HG02840 (cell line): ENCODE results near the gene VPREB3.

Source experiments
- ATAC-seq: cut with Tn5 transposase; IDR thresholded peaks from one replicate; pipeline ENCODE4 v1.9.1; 2021; ENCODE audit warnings: mild to moderate bottlenecking, moderate library complexity, moderate number of reproducible peaks; ENCODE audit not compliant: unreplicated experiment, low FRiP score

VPREB3 gene

GRCh38 chr22:23783265-23784150 is 29.3 kb upstream of the VPREB3 start:
- ATAC-seq, result no peak

GRCh38 chr22:23782703-23783102 is 28.5 kb upstream of the VPREB3 start:
- ATAC-seq, result no peak

DNA sequence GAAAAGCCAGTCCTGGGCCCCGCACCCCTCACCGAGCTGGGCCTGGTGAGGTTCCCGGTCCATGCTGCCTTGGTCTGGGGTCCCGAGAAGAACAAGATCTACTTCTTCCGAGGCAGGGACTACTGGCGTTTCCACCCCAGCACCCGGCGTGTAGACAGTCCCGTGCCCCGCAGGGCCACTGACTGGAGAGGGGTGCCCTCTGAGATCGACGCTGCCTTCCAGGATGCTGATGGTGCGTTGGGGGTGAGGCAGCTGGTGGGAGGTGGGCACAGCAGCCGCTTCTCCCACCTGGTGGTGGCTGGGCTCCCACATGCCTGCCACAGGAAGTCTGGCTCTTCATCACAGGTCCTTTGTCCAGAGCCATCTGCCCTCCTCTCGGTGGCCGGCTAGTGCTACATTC is 28.0 kb upstream of the VPREB3 start:
- ATAC-seq, result no peak

DNA sequence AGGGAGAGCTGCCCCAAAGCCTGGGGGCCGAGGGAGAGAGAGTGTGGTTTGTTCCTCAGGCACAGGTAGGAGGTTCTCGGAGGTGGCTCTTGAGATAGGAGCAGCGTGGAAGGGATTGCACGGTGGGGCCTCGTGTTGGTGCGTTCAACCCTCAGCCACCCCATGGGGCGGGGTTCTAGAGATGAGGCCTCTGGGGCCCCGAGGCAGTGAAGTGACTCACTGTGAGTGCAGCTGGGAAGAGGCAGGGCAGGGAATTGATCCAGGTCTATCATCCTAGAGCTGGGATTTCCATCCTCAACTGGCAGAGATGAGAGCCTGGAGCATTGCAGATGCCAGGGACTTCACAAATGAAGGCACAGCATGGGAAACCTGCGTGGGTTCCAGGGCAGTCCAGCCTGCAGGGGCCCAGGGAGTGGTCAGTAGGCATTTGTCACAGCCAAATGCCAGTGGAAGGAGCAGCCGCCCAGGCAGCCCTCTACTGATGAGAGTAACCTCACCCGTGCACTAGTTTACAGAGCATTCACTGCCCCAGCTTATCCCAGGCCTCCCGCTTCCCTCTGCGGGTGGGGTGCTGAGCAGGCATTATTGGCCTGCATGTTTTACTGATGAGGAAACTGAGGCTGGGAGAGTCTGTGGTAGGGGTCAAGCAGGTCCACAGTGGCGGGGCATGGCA is 27.4 kb upstream of the VPREB3 start:
- ATAC-seq, result no peak

GRCh38 chr22:23781065-23781464 is 26.8 kb upstream of the VPREB3 start:
- ATAC-seq, result no peak

DNA sequence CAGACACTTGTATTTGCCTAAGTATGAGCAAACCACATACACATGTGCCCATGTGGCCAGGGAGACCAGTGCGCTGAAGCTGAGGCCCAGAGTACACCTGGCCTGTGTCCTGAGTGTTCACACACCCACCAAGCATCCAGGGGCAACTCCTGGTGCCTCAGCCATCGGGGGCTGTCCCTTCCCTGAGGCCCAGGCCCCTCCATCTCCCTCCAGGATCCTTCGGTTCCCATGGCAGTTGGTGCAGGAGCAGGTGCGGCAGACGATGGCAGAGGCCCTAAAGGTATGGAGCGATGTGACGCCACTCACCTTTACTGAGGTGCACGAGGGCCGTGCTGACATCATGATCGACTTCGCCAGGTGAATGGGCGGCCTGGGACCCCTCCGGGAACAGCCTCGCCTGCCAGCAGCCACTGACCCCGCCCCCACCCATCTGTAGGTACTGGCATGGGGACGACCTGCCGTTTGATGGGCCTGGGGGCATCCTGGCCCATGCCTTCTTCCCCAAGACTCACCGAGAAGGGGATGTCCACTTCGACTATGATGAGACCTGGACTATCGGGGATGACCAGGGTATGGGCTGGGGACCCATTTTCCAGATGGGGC is 26.0 kb upstream of the VPREB3 start:
- ATAC-seq, result no peak

GRCh38 chr22:23779731-23780130 is 25.5 kb upstream of the VPREB3 start:
- no peak for ATAC-seq

GRCh38 chr22:23779083-23779482 is 24.9 kb upstream of the VPREB3 start:
- no peak for ATAC-seq

GRCh38 chr22:23778577-23778900 is 24.3 kb upstream of the VPREB3 start:
- ATAC-seq, result no peak

DNA sequence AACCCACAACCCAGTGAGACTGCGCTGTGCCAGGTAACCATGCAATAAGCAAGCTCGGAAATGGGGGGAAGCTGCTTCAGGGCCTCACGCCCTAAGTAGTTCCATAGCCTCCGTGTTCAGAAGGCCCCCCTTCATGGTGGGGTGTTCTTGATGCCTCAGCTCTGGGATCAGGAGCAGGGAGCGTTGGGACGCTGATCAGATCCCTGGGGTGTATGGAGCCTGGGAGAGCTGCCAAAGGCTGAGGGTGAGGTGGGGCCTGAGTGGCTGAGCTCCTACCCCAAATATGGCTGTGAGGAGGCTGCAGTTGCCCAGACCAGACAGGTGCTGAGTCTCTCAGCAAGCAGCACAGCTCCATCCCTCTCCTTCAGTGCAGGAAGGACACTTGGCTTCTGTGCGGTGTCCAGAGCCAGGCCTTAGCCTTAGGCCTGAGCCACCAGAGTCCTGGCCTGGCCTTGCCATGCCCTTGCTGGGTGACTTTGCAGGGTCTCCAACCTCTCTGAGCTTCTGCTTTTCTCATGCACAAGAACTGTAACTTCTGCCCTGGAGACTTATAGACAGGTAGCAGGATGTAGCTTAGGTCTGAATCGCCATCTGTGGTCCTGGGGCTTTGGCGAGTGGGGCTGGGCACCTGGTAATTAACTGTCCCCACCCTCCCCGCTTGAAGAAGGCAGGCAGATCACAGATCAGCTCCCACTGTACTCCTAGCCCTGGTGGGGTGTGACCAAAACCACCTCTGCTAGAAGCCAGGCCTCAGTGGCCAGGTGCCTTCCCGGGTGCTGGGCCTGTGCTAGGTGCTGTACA is 23.8 kb upstream of the VPREB3 start:
- no peak for ATAC-seq

DNA sequence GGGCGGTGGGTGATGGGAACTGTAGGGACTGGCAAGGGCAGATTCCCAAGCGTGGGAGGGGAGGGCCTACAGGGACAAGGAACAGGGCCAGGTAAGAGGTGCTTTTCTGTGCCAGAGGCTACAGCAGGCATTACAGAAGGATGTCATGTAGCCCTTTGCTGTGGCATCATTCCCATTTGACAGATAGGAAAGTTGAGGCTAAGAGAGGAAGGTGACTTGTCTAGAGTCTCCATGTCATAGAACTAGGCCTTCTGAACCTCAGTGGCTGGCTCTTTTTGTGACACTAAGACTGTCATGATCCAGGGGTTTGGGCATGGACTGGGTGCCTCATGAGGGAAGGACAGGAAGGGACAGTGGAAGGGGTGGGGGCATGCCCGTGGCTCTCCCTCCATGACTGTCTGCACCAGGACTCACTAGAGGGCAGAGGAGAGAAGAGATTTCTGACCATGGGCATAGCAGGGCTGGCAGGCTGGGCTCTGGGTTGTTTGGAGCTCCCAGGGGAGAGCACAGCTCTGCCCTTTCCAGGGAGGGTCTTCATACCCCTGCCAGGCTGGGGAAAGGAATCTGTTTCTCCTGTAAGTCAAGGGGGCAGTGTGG is 21.7 kb upstream of the VPREB3 start:
- no peak for ATAC-seq

DNA sequence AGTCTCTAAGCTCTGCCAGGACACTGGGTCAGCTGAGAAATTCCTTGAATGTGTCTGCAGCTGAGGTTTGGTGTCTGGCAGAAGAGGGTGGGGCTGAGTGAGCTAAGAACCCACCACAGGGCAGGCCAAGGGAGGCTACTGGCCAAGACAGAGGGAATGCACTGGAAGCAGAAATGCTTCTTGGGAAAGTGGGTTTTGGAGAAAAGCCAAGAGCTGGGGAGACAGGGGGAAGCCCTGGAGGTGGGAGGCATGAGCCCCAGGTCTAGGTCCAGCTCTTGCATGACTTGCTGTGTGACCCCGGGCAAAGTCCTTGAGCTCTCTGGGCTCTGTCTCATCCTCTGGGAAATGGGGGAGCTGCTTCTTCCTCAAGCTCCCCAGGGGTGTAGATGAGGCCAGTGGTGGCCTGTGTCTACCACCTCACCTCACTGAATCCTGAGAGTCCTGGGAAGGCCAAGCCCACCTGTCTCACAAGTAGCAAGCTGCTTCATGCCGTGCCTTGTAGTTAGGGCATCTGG is 20.8 kb upstream of the VPREB3 start:
- no peak for ATAC-seq

GRCh38 chr22:23774114-23774921 is 20.1 kb upstream of the VPREB3 start:
- ATAC-seq, result no peak

DNA sequence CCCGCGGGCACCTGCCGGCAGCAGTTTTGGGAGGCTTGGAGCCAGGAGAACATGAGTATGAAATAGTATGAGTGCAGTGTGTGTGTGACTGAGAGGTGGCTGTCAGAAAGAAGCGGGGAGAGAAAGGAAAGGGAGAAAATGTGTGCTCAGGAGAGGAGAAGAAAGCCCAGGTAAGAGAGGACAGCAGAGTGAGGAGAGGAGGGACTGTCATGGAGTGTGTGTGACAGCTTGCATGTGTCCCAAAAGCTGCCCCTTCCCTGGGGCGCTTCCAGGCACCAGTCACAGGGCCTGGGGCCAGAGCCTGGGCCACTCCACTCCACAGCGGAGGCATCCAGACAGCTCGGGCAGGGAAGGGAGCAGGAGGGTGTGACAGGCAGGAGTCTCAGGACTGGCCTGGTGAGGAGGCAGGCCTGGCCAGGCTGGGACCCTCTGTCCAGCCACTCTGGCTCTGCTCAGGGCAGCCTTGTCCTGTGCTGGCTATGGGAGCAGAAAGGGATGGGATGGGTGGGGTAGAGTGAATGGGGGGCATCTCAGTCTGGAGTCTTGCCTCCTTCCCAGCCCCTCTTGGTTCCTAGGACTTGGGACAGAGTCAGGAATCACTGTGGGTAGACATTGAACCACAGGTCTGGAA is 19.4 kb upstream of the VPREB3 start:
- ATAC-seq, result no peak

DNA sequence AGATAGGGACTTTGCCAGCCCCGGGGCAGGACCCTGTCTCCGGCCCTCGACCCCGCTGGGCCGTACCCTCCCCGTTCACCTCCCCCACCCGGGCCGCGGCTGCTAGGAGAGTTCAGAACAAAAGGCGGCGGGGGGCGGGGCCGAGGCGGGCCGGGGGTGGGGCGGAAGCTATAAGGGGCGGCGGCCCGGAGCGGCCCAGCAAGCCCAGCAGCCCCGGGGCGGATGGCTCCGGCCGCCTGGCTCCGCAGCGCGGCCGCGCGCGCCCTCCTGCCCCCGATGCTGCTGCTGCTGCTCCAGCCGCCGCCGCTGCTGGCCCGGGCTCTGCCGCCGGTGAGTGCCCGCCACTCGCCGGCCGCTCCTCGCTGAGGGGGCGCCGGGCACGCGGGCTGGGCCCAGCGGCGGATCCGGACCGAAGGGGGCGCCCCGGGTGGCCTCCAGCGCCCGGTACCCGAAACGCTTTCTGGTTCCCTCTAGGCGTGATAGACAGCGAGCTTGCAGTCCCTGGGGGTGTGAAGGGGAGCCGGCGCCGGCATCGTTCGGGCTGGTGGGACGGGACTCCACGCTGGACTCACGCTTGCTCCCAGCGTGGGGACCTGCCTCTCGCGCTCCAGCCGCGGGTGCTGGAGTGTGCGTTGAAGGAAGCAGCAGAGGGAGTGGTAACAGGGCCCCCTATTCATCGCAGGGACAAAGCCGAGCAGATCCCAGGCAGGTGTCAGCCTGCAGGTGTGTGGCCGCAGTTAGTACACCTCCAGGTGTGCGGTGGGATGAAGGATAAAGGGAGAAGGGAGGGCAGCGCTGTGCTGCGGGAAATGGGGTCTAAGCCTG is 18.6 kb upstream of the VPREB3 start, which contains the start of gene MMP11:
MMP11 (plus strand) TSS at position 201 of the 825 bp plus-strand sequence; CDS start at position 223, 22 bp downstream.
- no peak for ATAC-seq

- no peak for ATAC-seq
Measured at GRCh38 chr22:23772315-23772648, 18.1 kb upstream of the VPREB3 start.

DNA sequence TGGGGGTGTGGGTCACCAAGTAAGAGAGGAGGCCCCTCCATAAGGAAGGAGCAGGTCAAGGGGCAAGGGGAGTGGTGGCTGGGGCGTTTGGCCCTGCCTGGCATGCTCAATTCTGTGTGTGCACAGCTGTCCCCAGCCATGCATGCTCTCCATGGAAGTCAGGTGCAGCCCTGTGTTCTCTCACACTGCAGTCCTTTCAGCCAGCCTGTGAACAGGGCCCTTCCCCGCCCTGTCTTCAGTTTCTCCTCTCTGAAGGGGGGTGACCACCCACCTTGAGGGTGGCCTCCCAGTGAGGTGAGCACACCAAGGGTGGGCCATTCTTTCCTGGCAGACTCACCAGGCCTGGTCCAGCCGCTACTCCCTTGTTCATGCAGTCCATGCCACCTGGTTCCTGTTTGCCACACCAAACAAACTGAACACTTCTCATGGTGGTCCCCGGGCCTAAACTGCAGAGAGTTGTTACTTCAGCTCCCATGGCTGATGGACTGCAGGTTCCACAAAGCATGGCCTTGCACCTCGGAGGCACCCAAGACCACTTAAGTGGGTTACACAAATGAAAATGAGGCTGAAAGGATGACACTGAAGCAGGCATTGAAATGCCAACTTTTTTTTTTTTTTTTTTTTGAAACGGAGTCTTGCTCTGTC is 15.2 kb upstream of the VPREB3 start:
- ATAC-seq, result no peak
